Mammary epithelial cell (primary cell): ENCODE measurements around the gene MAGEA6.

Experiments used
- CTCF ChIP-seq, 2 donors: IDR thresholded peaks in 1 of 2; conservative IDR thresholded peaks in 1 of 2; 2 replicates each; pipeline ENCODE4 v1.5.1; 2011 to 2012; ENCODE audit warnings: inconsistent platforms in 2 of 2, low read length in 2 of 2, mild to moderate bottlenecking in 2 of 2, control low read depth in 1 of 2, low read depth in 1 of 2; ENCODE audit not compliant: insufficient read depth in 1 of 2; ENCODE audit errors: extremely low read depth in 1 of 2
- EZH2 ChIP-seq: IDR thresholded peaks from 2 replicates; pipeline ENCODE4 v1.6.1; 2012; ENCODE audit warnings: low read length, inconsistent platforms, borderline replicate concordance

DNA sequence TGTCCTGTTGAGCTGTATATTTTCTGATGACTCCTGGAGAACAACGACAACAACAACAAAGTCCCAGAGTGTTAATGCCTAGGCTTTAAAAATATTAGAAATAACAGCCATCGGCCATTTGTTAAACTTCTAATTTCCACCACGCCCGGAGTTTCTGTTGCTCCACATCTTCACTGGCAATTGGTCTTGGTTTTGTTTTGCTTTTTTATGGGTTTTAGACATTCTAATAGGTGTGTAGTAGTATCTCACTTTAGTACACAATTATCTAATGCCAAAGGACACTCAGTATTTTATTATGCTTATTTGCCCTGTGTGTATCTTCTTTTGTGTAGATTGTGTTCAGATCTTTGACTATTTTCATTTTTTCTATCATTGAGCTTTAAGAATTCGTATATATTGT, 30.9 kb downstream of the MAGEA6 start:
- TF ChIP-seq CTCF (conservative IDR thresholded peaks at IDR 0.05 in 1 of 2, IDR thresholded peaks at IDR 0.05 in 1 of 2; ENCODE audit: extremely low read depth in 1 of 2, insufficient read depth in 1 of 2, low read depth in 1 of 2, low read length in 2 of 2) (no peak), EZH2 (no peak)
